Measurements from ENCODE around the gene LNX1.

Gene LNX1

GRCh38 chr4:53576071-53576617, 15.1 kb downstream of the LNX1 start:
- TF ChIP-seq CTCF (IDR thresholded peaks at IDR 0.05; ENCODE audit: insufficient read depth, low read length) (no peak), SPI1 (IDR thresholded peaks at IDR 0.05; ENCODE audit: borderline replicate concordance, low read depth) (no peak), POLR2AphosphoS5 (IDR thresholded peaks at IDR 0.05; ENCODE audit: low read depth) (no peak), GABPA (IDR thresholded peaks at IDR 0.05; ENCODE audit: low read depth) (no peak), REST (IDR thresholded peaks at IDR 0.05; ENCODE audit: insufficient replicate concordance, low read depth) (no peak)
- no peak overlapping the region for H3K27ac ChIP-seq (replicated peaks)
- no peak overlapping the region for H3K4me3 ChIP-seq (replicated peaks; ENCODE audit: insufficient read depth, low read length)
- DNase-seq (ENCODE audit: low read depth in 1 of 2, low spot score in 1 of 2) = no peak
- no peaks in the 10 kb centered on the region for H3K27me3 ChIP-seq (ENCODE audit: insufficient read depth, poor library complexity, severe bottlenecking)

GRCh38 chr4:53575552-53575951, 15.7 kb downstream of the LNX1 start:
- no peaks in the 10 kb centered on the region for H3K27me3 ChIP-seq (ENCODE audit: insufficient read depth, poor library complexity, severe bottlenecking)
- no peak for DNase-seq (ENCODE audit: low read depth in 1 of 2, low spot score in 1 of 2)
- no peak for TF ChIP-seq GABPA (IDR thresholded peaks at IDR 0.05; ENCODE audit: low read depth)
- no peak for TF ChIP-seq CTCF (IDR thresholded peaks at IDR 0.05; ENCODE audit: insufficient read depth, low read length)
- no peak for TF ChIP-seq SPI1 (IDR thresholded peaks at IDR 0.05; ENCODE audit: borderline replicate concordance, low read depth)
- no peak for TF ChIP-seq POLR2AphosphoS5 (IDR thresholded peaks at IDR 0.05; ENCODE audit: low read depth)
- TF ChIP-seq REST (IDR thresholded peaks at IDR 0.05; ENCODE audit: insufficient replicate concordance, low read depth) = no peak
- H3K4me3 ChIP-seq (replicated peaks; ENCODE audit: insufficient read depth, low read length) = no peak overlapping the region
- H3K27ac ChIP-seq (replicated peaks) = no peak overlapping the region

- no peak overlapping the region for H3K27ac ChIP-seq (replicated peaks)
- TF ChIP-seq SPI1 (IDR thresholded peaks at IDR 0.05; ENCODE audit: borderline replicate concordance, low read depth) (no peak), GABPA (IDR thresholded peaks at IDR 0.05; ENCODE audit: low read depth) (no peak), REST (IDR thresholded peaks at IDR 0.05; ENCODE audit: insufficient replicate concordance, low read depth) (no peak), CTCF (IDR thresholded peaks at IDR 0.05; ENCODE audit: insufficient read depth, low read length) (no peak), POLR2AphosphoS5 (IDR thresholded peaks at IDR 0.05; ENCODE audit: low read depth) (no peak)
- H3K27me3 ChIP-seq (ENCODE audit: insufficient read depth, poor library complexity, severe bottlenecking) = no peaks in the 10 kb centered on the region
Measured at GRCh38 chr4:53574528-53574927, 16.8 kb downstream of the LNX1 start.

More at GRCh38 chr4:53574528-53574927, 16.8 kb downstream of the LNX1 start:
- no peak for DNase-seq (ENCODE audit: low read depth in 1 of 2, low spot score in 1 of 2)
- H3K4me3 ChIP-seq (replicated peaks; ENCODE audit: insufficient read depth, low read length) = no peak overlapping the region

Measured in HL-60 (cell line).